Body of pancreas (tissue), 4 donors: ENCODE data around the gene SMIM17. TPM values are rescaled to one million over a fixed set of nuclear protein-coding genes. Genes with fewer than 3 reads are reported as not detected.
A peak's percentile ranks its signal among the peaks of the same experiment; 100 is the strongest.

Experiments
- ATAC-seq: fragments of 150-250 bp; one replicate; pipeline ENCODE4 v1.9.1; 2016
- DNase-seq, 4 donors: peaks; one replicate each; pipeline ENCODE4 v3.0.0-alpha.2; 2019
- H3K27ac ChIP-seq, 4 donors: fragments of 200-600 bp; sonication (generic); 1 replicate in 3 of 4; 2 replicates in 1 of 4; pipeline versions ENCODE4 v1.5.1 to v1.6.1; 2016 to 2019; ENCODE audit warnings: mild to moderate bottlenecking in 1 of 4, mixed read lengths in 1 of 4, moderate library complexity in 1 of 4
- H3K27me3 ChIP-seq, 2 donors: fragments of 200-600 bp; sonication (generic); one replicate each; pipeline ENCODE4 v1.6.0; 2016; ENCODE audit warnings: mild to moderate bottlenecking in 1 of 2
- H3K36me3 ChIP-seq, 2 donors: fragments of 200-600 bp; sonication (generic); replicated peaks in 1 of 2; 2 replicates each; pipeline ENCODE4 v1.5.1; 2016; ENCODE audit warnings: low read depth in 2 of 2; ENCODE audit not compliant: insufficient read depth in 1 of 2
- H3K4me1 ChIP-seq: fragments of 200-600 bp; sonication (generic); one replicate; pipeline ENCODE4 v1.6.0; 2016
- H3K4me3 ChIP-seq, 2 donors: fragments of 200-600 bp; sonication (generic); 1 replicate in 1 of 2; 2 replicates in 1 of 2; pipeline ENCODE4 v1.5.1; 2016 to 2019
- H3K9me3 ChIP-seq, 3 donors: fragments of 200-600 bp; sonication (generic); 1 replicate in 2 of 3; 2 replicates in 1 of 3; pipeline ENCODE4 v1.5.1; 2016
- CTCF ChIP-seq, 7 experiments: fragments of 450-650 bp in 4 of 7; fragments of 200-600 bp in 3 of 7; sonication (generic) in 3 of 7; IDR thresholded peaks; one replicate each; pipeline ENCODE4 v1.5.1; 2016 to 2019; ENCODE audit warnings: antibody characterized with exemption in 7 of 7
- POLR2A ChIP-seq, 3 donors: fragments of 450-650 bp; IDR thresholded peaks; one replicate each; pipeline ENCODE4 v1.6.1; 2016; ENCODE audit warnings: antibody characterized with exemption in 3 of 3, mild to moderate bottlenecking in 2 of 3
- WGBS, 2 donors: methylation state at CpG; one replicate each; pipeline ENCODE4 v1.1.5; 2017; 5-methylcytosine and 5-hydroxymethylcytosine counted together
- intact Hi-C: fragments of 100-400 bp; cut with DNase I; formaldehyde crosslinking; loops from one replicate; pipeline ENCODE4 v1.15.1; 2023
- total RNA-seq, 2 donors: library from RNA; depleted of rRNA; stranded (reverse); fragments of >200 nt; gene quantifications; one replicate each; pipeline ENCODE4 v1.1.0, GENCODE V29; 2016

The SMIM17 gene
- total RNA-seq, 2 donors from 2014 or later = not detected

- Histone ChIP-seq H3K36me3 (peaks cover 7 to 9% of the 10 kb centered on the region in 2 donors), H3K27ac (no peak overlapping the region), H3K4me3 (no peak overlapping the region), H3K27me3 (no peaks in the 10 kb centered on the region), H3K4me1 (no peaks in the 10 kb centered on the region), H3K9me3 (peaks cover 0 to 29% (median 0%) of the 10 kb centered on the region in 3 donors)
- WGBS, 2 donors = 93 to 97% methylated on average over 25 to 37 of the region's 37 CpGs
- no peak for DNase-seq
- no peak for ATAC-seq
- TF ChIP-seq CTCF (IDR thresholded peaks at IDR 0.05) (no peak), POLR2A (IDR thresholded peaks at IDR 0.05) (no peak)
- intact Hi-C loops = no loop called here
Observed at GRCh38 chr19:56622374-56622773, 20.6 kb upstream of the SMIM17 start.

- 80 to 93% methylated on average over 6 to 9 of the region's 9 CpGs for WGBS, 2 donors
- Histone ChIP-seq H3K27ac (no peak overlapping the region), H3K36me3 (peaks cover 7 to 9% of the 10 kb centered on the region in 2 donors), H3K4me1 (no peaks in the 10 kb centered on the region), H3K9me3 (peaks cover 0 to 33% (median 0%) of the 10 kb centered on the region in 3 donors), H3K27me3 (no peaks in the 10 kb centered on the region), H3K4me3 (no peak overlapping the region)
- TF ChIP-seq CTCF (IDR thresholded peaks at IDR 0.05) (no peak), POLR2A (IDR thresholded peaks at IDR 0.05) (no peak)
- no peak for ATAC-seq
- intact Hi-C loops = no loop called here
- no peak for DNase-seq
Observed at GRCh38 chr19:56623006-56623405, 20.0 kb upstream of the SMIM17 start.

GRCh38 chr19:56625708-56626107 is 17.3 kb upstream of the SMIM17 start:
- no peak for DNase-seq
- Histone ChIP-seq H3K27me3 (no peaks in the 10 kb centered on the region), H3K4me1 (no peaks in the 10 kb centered on the region), H3K4me3 (no peak overlapping the region), H3K36me3 (peaks cover 7 to 9% of the 10 kb centered on the region in 2 donors), H3K27ac (no peak overlapping the region), H3K9me3 (peaks cover 0 to 48% (median 0%) of the 10 kb centered on the region in 3 donors)
- no peak for ATAC-seq
- no peak for TF ChIP-seq POLR2A (IDR thresholded peaks at IDR 0.05)
- TF ChIP-seq CTCF (IDR thresholded peaks at IDR 0.05) = no peak
- intact Hi-C loops = no loop called here
- WGBS, 2 donors = 87 to 93% methylated on average over 9 of the region's 9 CpGs

- H3K4me3 ChIP-seq = no peak overlapping the region
- TF ChIP-seq POLR2A (IDR thresholded peaks at IDR 0.05) (no peak), CTCF (IDR thresholded peaks at IDR 0.05) (no peak)
- ATAC-seq = no peak
- H3K27ac ChIP-seq = no peak overlapping the region
- 9 to 10% methylated on average over 1 of the region's 1 CpG for WGBS, 2 donors
- intact Hi-C loops = no loop called here
- H3K9me3 ChIP-seq = peaks cover 0 to 34% (median 0%) of the 10 kb centered on the region in 3 donors
- DNase-seq = no peak
- H3K4me1 ChIP-seq = no peaks in the 10 kb centered on the region
- H3K36me3 ChIP-seq = no peaks in the 10 kb centered on the region
- H3K27me3 ChIP-seq = no peaks in the 10 kb centered on the region
Observed at GRCh38 chr19:56633021-56633420, 9.9 kb upstream of the SMIM17 start.

GRCh38 chr19:56637976-56638555 is 4.9 kb upstream of the SMIM17 start:
- ATAC-seq (peak; percentile 21), DNase-seq (peak; percentile 31 to 72 (median 60))
- peaks cover 0 to 6% (median 0%) of the 10 kb centered on the region in 3 donors for H3K9me3 ChIP-seq
- no peak overlapping the region for H3K27ac ChIP-seq
- H3K4me3 ChIP-seq = no peak overlapping the region
- 8 to 24% methylated on average over 15 to 21 of the region's 21 CpGs for WGBS, 2 donors
- intact Hi-C loops = no loop called here
- H3K36me3 ChIP-seq = no peaks in the 10 kb centered on the region
- no peaks in the 10 kb centered on the region for H3K4me1 ChIP-seq
- TF ChIP-seq CTCF (IDR thresholded peaks at IDR 0.05) (no peak), POLR2A (IDR thresholded peaks at IDR 0.05) (no peak)
- peaks cover 0 to 1% of the 10 kb centered on the region in 2 donors for H3K27me3 ChIP-seq
